ENCODE measurements around the gene DTL.

DNA sequence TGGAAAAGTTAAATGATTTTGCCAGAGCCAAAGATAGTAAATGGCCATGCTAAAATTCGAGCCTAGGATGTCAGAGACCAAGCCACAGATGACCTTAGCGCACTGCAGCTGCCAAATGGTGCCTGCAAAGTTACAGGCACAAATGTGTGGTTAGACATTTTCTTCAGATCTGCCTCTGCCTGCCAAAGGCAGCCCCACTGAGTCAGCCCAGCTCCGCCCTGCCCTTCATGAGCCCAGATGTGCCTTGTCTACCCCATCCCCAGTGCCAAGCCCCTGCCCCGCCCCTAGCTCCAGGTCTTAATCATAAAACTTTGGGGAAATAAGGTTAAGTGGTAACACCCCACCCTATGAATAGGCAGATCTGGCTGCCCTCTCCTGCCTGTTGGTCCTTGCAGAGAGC, 105.9 kb downstream of the DTL start:
- TF ChIP-seq POLR2AphosphoS5 (IDR thresholded peaks at IDR 0.05; ENCODE audit: low read depth, low read length): no peak
- TF ChIP-seq CHD2 (IDR thresholded peaks at IDR 0.05; ENCODE audit: low read length, partially characterized antibody): no peak
- TF ChIP-seq ELF1 (IDR thresholded peaks at IDR 0.05): no peak
- TF ChIP-seq RAD21 (IDR thresholded peaks at IDR 0.05; ENCODE audit: low read length): no peak
- TF ChIP-seq MAX (IDR thresholded peaks at IDR 0.05; ENCODE audit: low read depth): no peak
- TF ChIP-seq FOXM1 (IDR thresholded peaks at IDR 0.05; ENCODE audit: low read depth): no peak
- TF ChIP-seq YY1 (IDR thresholded peaks at IDR 0.05; ENCODE audit: low read depth): no peak
- TF ChIP-seq FOSL2 (IDR thresholded peaks at IDR 0.05; ENCODE audit: borderline replicate concordance, low read depth): no peak
- TF ChIP-seq, protein P1, sequence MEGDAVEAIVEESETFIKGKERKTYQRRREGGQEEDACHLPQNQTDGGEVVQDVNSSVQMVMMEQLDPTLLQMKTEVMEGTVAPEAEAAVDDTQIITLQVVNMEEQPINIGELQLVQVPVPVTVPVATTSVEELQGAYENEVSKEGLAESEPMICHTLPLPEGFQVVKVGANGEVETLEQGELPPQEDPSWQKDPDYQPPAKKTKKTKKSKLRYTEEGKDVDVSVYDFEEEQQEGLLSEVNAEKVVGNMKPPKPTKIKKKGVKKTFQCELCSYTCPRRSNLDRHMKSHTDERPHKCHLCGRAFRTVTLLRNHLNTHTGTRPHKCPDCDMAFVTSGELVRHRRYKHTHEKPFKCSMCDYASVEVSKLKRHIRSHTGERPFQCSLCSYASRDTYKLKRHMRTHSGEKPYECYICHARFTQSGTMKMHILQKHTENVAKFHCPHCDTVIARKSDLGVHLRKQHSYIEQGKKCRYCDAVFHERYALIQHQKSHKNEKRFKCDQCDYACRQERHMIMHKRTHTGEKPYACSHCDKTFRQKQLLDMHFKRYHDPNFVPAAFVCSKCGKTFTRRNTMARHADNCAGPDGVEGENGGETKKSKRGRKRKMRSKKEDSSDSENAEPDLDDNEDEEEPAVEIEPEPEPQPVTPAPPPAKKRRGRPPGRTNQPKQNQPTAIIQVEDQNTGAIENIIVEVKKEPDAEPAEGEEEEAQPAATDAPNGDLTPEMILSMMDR (IDR thresholded peaks at IDR 0.05): no peak
- TF ChIP-seq USF2 (IDR thresholded peaks at IDR 0.05; ENCODE audit: borderline replicate concordance, low read depth, low read length): no peak
- TF ChIP-seq TAF1 (IDR thresholded peaks at IDR 0.05; ENCODE audit: borderline replicate concordance, low read depth, low read length): no peak

Data from SK-N-SH (cell line).